Activated naive CD4-positive, alpha-beta T cell (primary cell): ENCODE results near the gene DGCR6.
"Not testable (repeated sequence)": the region's sequence is repeated elsewhere in the genome, so short reads cannot be mapped to it uniquely, and the experiment has no call there.

Experiments used
- DNase-seq, 4 experiments: peaks; one replicate each; lab custom pipeline; 2025; lab: John Stamatoyannopoulos, UW

DGCR6 gene

DNA sequence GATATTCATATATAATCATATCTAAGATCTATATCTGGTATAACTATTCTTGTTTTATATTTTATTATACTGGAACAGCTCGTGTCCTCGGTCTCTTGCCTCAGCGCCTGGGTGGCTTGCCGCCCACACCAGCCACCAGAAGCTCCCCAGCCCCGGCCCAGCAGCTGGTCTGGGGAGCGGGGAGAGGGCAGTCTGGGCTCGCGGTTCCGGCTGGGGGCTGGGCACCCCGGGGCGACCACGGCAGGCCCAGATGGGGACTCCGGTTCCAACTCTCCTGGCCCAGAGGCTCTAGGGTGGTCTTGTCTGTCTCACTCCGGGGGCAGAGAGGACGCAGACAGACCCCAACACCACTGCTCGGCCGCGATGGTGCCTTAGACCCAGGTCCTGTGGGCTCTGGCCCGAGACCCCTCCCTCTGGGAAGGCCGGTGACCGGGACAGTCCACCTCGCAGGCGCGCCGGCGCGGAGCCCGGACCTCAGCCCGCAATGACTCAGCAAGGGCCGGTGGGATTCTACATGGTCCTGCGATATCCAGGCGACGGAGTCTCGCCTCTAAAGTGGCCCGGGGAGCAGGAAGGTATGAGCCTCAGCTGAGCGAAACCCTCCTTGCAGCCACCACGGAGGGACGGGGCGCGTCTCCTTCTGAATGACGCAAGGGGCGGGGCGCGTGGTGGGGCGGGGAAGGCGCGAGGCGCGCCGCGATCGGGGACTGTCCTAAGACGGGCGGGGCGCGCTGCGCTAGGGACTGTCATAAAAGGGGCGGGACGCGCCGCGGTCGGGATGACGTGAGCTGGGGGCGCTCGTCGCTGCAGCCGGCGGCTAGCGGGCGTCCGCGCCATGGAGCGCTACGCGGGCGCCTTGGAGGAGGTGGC, at the start of gene DGCR6:
TSS of gene DGCR6 (plus strand) at position 781 of the 870 bp plus-strand sequence. CDS start at position 836, 55 bp downstream.
- no peak for DNase-seq

- DNase-seq = not testable (repeated sequence)
These were observed 46.8 kb upstream of the DGCR6 start for GRCh38 chr22:18859314-18859713.

DNA sequence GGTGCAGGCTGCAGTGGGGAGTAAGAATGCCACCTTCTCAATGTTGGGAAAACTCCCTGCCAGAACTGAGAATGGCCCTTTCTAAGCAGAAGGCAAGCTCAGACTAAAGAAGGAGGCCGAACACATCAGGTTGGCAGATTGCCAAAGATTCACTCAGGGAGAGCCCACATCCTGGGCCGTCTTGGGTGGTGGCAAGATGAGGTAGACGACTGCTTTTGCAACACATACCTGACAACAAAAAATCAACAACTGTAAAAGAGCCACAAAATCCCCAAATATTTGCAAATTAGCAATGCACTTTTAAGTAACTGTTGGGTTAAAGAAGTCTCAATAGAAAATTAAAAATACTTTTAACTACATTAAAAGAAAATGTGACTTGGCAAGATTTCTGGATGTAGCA, 24.9 kb upstream of the DGCR6 start:
- not testable (repeated sequence) for DNase-seq

GRCh38 chr22:18884465-18884864, 21.7 kb upstream of the DGCR6 start:
- DNase-seq = not testable (repeated sequence)

DNA sequence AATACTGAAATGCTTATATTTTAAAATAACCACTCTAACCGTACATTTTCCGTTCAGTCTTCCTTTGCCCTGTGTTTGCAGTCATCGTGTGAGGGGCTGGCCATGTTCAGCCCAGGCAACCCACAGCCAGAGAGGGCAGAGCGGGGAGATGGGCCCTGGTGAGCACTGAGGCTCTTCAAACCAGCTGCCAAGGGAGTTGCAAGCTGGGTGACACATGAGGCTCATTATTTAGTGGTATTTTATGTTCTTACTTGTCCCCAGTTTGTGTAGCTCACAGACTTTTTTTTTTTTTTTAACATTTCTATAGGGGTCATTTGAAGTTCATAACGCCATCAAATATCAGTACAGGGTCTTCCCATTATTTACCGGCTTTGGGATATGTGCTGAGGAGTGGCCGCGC, 18.0 kb upstream of the DGCR6 start:
- DNase-seq = no peak

- not testable (repeated sequence) for DNase-seq
These were observed 15.5 kb upstream of the DGCR6 start for GRCh38 chr22:18890510-18891192.

DNA sequence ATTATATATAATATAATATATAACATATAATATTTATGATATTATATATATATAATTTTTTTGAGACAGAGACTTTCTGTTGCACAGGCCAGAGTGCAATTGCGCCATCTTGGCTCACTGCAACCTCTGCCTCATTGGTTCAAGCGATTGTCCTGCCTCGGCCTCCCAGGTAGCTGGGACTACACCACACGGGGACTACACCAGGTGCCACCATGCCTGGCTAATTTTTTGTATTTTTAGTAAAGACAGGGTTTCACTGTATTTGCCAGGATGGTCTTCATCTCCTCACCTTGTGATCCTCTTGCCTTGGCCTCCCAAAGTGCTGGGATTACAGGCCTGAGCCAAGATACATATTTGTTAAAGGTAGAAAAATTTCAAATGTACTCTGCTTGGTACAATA, 12.3 kb upstream of the DGCR6 start:
- DNase-seq = not testable (repeated sequence)

DNA sequence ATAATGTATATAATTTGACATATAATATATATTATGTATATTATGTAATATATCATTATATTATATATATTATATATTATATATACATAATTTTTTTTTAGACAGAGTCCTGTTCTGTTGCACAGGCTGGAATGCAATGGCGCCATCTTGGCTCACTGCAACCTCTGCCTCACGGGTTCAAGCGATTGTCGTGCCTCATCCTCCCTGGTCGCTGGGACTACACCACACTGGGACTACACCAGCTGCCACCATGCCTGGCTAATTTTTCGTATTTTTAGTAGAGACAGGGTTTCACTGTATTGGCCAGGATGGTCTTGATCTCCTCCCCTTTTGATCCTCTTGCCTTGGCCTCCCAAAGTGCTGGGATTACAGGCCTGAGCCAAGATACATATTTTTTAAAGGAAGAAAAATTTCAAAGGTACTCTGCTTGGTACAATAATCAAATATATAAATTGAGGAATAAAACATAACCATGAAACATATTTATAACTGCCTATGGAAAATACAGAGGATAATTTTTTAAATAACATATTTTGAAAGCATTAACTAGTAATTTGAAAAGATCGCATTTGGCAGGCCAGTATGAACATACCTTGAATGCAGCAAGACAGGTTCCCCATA, 10.0 kb upstream of the DGCR6 start:
- DNase-seq = not testable (repeated sequence)

DNA sequence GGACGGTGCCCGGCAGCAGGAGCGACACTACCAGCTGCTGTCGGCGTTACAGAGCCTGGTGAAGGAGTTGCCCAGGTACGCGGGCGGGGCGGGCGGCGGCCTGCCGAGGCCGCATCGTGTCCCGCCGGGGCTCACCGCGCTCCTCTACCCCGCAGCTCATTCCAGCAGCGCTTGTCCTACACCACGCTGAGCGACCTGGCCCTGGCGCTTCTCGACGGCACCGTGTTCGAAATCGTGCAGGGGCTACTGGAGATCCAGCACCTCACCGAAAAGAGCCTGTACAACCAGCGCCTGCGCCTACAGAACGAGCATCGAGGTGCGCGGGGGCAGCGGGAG, 258 bp downstream of the DGCR6 start:
- not testable (repeated sequence) for DNase-seq

DNA sequence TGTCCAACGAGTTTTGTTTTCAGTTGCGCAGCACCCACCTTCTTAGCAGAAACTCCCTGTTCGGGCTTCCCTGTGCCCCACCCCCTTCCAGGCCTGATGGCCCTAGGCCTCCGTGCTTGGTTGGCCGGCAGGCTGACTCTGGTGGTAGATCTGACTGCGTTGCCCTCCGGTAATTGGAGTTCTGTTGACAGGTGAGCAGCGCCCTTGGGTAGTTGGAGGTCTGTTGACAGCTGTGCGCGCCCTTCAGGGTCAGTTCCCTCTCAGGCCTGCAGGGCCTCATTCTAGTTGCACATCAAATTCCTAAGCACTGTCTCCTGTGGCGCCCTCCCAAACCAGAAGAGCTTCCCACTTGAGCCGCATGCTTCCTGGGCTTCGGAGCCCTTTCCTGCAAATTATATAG, 776 bp downstream of the DGCR6 start:
- no peak for DNase-seq

GRCh38 chr22:18909556-18909955, 3.4 kb downstream of the DGCR6 start:
- DNase-seq = no peak

DNA sequence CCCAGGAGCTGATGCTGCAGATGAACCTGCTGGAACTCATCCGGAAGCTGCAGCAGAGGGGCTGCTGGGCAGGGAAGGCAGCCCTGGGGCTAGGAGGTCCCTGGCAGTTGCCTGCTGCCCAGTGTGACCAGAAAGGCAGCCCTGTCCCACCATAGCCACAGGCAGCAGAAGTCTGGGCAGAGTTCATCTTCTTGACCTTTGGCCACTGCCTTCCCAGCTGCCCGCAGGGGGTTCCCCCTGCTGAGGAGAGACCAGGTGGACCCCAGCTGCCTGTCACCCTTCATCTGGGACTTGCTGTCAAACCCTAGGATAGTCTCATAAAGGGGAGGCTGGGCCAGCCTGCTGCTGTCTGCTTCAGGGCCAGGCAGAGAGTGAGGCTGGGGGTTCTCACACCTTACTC, 5.4 kb downstream of the DGCR6 start:
- DNase-seq = not testable (repeated sequence)

DNA sequence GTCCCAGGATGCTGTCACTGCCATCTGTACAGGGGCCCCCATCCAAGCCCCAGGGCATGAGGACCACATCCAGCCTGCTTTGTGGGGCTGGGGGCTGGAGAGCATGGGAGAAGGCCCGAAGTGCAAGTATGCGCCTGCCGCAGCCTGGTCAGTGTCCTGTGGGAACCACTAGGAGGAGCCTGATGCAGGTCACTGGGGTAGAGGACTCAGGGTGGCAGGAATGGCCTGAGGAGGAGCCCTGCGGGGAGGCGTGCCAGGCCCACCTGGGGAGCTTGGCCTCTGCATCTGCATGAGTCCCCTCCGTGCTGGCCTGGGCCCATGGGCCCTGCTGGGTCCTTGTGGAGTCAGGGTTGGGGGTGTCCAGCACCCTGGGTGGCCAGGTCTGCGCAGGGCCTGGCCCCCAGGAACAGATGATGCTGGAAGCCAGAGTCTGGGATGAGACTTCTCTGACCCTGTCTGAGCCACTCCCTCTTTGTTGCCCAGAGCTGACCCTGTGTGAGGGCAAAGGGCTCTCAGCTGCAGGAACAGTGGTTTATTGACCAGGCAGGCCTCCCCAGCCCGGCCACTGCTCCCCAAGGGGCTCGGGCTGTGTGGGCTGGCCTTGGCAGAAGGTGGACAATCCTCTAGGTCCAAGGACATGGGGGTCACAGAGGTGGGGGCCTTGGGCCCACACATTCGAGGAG, 6.3 kb downstream of the DGCR6 start:
- DNase-seq = not testable (repeated sequence)

DNA sequence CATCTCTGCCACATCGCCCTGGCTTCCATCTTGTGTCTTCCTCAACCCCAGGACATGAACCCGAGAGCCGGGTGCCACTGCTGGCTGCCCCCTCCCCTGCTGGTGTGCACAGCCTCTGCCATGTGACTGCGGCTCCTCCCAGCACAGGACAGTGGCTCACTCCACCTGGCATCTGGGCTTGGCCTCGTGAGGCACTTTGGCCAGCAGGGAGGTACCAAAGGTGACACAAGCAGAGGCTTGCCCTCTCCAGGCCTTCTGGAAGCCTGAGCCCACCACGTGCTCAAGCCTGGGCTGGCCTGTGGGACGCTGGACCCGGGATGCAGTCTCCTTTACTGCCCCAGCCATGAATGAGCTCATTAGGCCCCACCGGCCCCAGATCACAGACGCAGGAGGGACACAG, 8.4 kb downstream of the DGCR6 start:
- DNase-seq = not testable (repeated sequence)

GRCh38 chr22:18915550-18915949, 9.4 kb downstream of the DGCR6 start:
- not testable (repeated sequence) for DNase-seq

- DNase-seq = not testable (repeated sequence)
These were observed 11.7 kb downstream of the DGCR6 start for GRCh38 chr22:18917818-18918217.

GRCh38 chr22:18920257-18920902, 14.3 kb downstream of the DGCR6 start:
- DNase-seq = not testable (repeated sequence)

DNA sequence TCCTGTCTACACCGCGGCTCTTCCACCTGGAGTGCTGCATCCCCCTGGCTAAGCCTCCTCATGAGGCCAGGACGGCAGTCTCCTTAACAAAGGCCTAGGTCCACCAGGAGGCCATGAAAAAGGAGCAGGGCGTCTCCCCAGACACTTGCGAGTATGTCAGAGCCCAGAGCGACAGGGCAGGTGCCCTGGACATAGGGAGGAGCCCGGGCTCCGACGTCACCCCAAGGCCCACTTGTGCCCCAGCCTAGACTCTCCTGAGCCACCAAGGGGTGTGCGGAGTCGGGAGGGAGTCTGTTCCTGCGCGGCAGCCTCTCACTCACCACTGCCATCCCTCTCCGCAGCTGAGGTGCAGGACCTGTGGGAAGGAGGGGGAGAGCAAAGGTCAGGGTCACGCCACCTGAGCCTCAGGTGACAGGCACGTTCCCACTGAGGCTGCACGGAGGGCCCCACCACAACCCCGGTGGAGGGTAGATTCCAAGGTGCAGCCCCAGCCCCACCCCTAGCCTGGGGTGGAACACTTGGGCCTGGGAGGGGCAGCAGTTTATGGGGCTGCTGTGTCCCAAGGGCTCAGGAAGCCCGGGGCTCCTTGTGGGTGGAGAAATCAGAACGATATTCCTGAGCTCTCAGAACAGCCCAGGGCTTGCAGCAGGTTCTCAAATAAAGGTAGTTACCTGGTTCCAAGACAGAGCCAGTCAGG, 19.4 kb downstream of the DGCR6 start:
- no peak for DNase-seq

DNA sequence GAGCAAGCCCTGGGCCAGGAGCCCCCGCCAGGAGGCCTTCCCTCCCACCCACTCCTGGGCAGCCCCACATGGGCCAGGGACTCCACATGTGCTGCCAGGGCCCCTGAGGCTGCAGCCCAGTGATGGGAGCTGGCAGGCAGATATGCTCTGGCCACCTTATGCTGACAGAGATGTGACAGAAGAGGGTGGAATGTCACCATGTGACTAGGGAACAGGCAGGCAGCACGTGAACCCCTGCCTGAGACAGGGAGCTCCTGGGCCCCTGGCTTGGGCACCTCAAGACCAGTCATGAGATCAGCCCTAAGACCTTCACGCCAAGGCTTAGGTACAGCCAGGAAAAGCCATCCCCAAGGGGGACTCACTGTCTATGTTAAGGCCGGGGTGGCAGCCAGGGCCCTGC, 20.9 kb downstream of the DGCR6 start:
- DNase-seq = no peak

GRCh38 chr22:18927573-18927972, 21.5 kb downstream of the DGCR6 start:
- no peak for DNase-seq

DNA sequence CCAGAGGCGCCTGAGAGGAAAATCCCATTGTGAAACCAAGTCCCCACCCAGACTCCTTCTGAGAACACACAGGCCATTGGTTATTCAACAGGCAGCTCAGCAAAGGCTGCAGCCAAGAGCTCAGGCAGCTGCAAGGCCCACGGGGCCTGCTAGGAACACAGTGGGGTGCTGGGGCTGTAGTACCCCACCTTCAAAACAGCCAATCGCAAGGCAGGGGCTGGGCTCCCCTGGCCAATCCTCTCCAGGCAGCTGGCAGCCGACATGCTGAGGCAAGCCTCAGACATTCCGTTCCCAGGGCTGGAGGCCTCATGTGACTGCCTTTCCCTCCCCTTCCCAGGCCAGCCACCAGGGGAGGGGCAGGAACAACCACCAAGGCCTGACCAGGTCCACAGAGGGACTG, 23.3 kb downstream of the DGCR6 start:
- no peak for DNase-seq
